Gastrocnemius medialis (tissue), 4 donors: ENCODE measurements around the gene STUB1.

Source experiments
- CTCF ChIP-seq, 5 experiments: fragments of 450-650 bp in 3 of 5; fragments of 200-600 bp in 2 of 5; sonication (generic) in 2 of 5; IDR thresholded peaks in 4 of 5; conservative IDR thresholded peaks in 1 of 5; 1 replicate in 4 of 5; 2 replicates in 1 of 5; pipeline ENCODE4 v1.5.1; 2016 to 2019; ENCODE audit warnings: antibody characterized with exemption in 5 of 5, mild to moderate bottlenecking in 3 of 5, moderate library complexity in 3 of 5
- POLR2A ChIP-seq, 2 donors: fragments of 450-650 bp; IDR thresholded peaks; one replicate each; pipeline ENCODE4 v1.6.1; 2017; ENCODE audit warnings: antibody characterized with exemption in 2 of 2, mild to moderate bottlenecking in 2 of 2, moderate library complexity in 2 of 2

- TF ChIP-seq POLR2A (IDR thresholded peaks at IDR 0.05), result no peak
- TF ChIP-seq CTCF (IDR thresholded peaks at IDR 0.05 in 4 of 5, conservative IDR thresholded peaks at IDR 0.05 in 1 of 5), result no peak
These were observed 7.3 kb downstream of the STUB1 start for GRCh38 chr16:687499-687898.
